Measurements from ENCODE around the gene CNTN1.

GRCh38 chr12:40992158-40992557 lies 299.9 kb downstream of the CNTN1 start:
- no peak for TF ChIP-seq ZNF112 (tag by site-specific recombination; IDR thresholded peaks at IDR 0.05)
- TF ChIP-seq CTCF (tag by site-specific recombination; IDR thresholded peaks at IDR 0.05), result no peak
- TF ChIP-seq RBAK (tag by site-specific recombination; IDR thresholded peaks at IDR 0.05), result no peak
- no peak for TF ChIP-seq ZNF518A (tag by site-specific recombination; conservative IDR thresholded peaks at IDR 0.05; ENCODE audit: low read depth)

Data from HEK293 (cell line).